HG03095 (cell line): Measurements from ENCODE around the gene LAMTOR5.
"Not testable (repeated sequence)": the region's sequence is repeated elsewhere in the genome, so short reads cannot be mapped to it uniquely, and the experiment has no call there.

ENCODE experiments used
- ATAC-seq: cut with Tn5 transposase; IDR thresholded peaks from one replicate; pipeline ENCODE4 v1.9.1; 2021; ENCODE audit warnings: moderate library complexity; ENCODE audit not compliant: unreplicated experiment

The LAMTOR5 gene

DNA sequence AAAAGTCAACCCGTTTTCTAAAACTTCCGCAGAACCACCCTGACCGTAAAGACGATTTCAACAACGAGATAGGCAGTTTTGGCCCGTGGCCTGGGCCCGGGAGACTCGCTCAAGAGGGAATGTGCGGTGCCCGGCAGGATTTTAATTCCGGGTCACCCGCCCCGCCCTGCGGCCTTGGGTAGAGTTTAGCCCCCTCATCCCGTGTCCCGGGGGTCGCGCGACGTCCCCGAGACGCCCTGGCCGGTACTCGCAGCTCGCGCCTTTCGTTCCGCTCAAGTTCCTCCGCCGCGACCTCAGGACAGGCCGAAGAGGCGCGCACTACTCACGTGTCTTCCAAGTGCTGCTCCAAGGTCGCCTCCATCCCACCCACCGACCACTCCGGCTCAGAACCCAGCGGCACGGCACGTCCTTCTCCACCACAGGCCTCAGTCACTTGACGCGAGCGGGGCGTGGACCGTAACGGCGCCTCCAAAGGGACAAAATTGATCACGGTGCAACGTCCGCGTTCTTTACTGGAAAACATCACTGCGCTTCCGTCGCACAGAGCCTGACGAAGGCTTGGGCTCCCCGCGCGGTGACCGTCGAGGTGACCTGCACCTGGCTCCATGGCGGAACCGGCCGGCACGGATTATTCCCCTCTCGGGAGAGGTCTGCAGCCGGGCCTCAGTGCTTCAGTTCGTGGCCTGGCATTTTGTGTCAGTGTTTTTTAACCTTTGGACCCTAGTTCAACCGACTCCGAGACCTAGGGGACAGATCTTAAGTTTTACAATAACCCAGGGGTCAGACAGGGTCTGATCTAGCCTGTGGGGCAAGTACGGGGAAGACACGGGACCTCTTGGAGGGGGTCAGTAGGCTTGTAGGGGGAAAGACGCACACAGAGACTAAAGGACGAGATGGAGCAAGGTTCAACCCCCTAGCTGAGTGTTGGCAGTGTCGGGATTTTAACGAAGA lies at the start of gene LAMTOR5:
Gene LAMTOR5, minus strand, starts transcription at position 435 of the 951 bp plus-strand sequence. Its CDS starts 74 bp downstream, at position 361.
- ATAC-seq: peak; percentile 79

DNA sequence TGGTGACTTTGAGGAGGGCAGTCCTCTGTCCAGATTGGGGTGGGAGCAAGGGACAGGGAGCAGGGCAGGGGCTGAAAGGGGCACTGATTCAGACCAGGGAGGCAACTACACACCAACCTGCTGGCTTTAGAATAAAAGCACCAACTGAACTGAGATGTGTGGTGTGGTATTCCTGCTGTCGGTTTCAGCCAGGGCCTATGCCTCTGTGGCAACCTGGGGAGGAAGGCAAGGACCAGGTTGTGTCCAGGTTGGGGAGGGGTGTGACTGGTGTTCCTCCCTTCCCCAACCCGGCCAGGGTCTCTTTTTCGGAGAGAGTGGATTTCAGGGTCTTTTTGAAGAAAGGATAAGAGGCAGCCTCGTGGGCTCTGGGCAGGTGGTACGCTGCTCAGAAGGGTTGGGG lies 49.7 kb upstream of the LAMTOR5 start:
- no peak for ATAC-seq

DNA sequence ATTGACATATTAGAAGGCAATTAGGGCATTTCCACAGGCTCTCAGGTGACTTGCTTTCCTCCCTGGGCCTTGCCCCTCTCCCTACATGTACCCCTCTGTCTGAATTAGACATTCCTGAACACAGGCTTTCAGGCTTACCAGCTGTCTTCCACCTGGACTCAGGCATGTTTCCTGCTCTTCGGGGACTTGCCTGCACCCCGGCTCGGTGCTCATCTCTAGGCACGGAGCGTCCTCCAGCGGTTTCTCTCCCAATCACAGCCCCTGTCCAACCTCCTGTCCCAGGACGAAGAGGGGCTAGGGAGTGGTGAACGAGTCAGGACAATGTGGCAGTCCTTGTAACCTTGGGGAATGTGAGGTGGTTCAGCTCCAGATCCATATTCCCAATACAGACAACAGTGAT lies 47.7 kb upstream of the LAMTOR5 start:
- ATAC-seq: no peak

DNA sequence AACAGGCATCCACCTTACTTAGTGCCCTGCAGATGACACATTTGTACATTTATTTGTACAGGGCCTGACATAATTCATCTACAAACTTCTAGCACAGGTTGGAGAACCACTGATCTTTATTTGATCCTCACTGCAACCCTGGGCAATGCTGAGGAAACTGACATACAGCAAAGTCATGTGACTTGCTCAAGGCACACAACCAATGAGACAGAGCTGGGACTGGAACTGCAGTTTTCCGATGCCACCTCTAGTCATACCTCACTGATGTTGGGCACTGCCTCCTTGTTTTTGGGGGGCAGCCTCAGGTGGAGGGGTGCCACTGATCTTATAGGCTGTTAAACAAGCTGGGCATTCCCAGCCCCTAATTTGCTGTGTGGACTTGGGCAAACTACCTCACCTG lies 46.8 kb upstream of the LAMTOR5 start:
- no peak for ATAC-seq

DNA sequence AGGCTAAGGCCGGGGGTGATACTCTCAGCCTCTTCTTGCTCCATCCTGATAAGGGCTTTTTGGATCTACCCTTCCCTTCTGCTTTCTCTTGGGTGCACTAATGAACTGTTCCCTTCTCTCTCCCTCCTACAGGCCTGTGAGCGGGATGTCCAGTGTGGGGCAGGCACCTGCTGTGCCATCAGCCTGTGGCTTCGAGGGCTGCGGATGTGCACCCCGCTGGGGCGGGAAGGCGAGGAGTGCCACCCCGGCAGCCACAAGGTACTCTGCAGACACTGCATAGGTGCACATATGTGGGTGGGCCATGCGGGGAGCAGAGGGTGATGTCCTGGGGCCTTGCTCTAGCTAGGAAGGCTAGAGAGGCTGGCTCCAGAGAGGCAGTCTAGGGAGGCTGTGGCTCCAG lies 46.3 kb upstream of the LAMTOR5 start:
- no peak for ATAC-seq

DNA sequence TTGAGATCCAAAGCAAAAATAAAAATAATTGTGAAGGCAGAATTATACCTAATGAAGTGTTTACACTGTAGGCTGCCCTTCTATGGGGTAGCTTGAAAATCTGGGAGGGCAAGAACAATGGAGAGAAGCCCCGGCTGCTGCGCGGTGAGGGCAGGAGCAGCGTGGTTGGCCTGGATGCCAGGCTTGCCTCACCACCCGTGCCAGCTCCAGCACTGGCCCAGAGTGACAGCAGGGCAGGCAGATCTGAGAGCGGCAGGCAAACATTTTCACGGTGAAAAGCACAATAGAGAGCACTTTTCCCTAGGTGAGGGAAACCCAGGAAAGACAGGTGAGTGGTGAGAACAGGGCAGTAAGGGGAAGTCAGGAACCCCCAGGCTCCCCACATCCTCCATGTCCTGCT lies 44.8 kb upstream of the LAMTOR5 start:
- ATAC-seq: no peak

DNA sequence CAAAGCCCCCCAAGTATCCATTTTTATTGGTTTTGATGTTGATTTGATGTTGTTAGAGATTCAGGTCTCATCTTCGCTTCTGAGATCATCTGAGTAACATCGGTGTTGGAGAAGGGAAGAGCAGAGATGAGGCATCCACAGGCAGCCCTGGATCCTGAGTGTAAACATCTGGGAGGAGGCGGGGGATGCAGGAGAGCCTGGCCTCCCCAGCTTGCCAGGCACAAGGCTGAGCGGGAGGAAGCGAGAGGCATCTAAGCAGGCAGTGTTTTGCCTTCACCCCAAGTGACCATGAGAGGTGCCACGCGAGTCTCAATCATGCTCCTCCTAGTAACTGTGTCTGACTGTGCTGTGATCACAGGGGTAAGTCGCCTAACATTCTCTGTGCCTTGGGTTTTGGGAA lies 43.4 kb upstream of the LAMTOR5 start, which contains the start of gene PROK1:
Gene PROK1, plus strand, starts transcription at position 221 of the 400 bp plus-strand sequence. Its CDS starts 68 bp downstream, at position 289.
- no peak for ATAC-seq

DNA sequence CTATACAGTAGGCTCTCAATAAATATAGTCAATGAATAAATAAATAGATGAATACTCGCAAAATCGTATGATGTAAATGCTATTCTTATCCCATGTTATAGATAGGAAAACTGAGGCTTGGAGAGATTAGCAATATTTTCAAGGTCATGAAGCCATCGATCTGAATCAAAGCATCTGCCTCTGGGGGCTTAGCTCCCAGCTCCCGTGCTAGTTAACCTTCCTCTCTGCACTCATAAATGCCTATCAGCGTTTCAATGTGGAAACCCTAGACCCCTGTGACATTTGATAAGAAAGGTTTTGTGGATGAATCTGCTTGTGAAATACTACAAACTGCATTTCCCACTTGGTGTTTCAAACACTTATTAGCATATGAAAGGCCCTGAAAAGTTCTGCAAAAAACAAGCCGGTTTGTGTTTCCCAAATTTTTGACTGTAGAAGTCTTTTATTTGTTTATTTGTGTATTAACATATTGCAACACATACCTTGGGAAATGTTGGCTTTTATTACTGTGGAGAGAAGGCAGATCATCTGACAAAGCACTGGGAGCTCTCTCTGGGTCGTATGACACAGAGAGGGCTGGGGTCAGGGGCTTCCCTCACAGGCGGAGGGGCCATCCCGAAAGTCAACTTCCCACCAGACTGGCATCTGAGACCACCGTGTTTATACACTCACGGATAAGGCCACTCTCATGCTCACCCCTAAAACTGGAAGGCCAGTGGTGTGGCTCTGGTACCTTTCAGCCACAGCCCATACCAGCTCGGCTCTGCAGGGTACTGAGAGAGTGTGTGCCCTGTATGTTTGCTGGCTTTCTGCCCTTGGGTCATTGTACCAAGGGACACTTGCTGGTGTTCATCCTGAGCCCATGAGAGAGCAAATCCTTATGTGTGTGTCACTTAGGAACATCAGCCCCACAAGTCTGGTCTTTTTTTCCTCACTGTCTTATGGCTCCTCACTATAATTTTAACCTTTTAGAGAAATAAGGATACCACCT lies 42.5 kb upstream of the LAMTOR5 start:
- ATAC-seq: no peak

DNA sequence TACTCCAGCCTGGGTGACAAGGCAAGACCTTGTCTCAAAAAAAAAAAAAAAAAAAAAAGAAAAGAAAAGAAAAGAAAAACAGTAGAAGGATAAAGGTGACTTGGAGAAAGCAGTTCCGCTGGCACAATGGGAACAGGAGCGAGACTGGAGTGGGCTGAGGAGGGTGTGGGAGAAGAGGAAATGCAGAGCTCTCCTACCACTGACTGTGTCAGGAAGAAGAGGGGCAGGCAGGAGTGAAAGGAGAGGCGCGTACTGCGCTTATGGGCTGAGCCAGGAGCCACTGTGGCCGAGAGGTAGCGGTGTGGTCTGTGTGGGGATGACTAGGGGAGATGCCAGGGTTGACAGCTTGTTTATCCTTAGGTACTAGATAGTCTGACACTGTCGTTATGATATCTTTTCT lies 37.1 kb upstream of the LAMTOR5 start:
- ATAC-seq: no peak

DNA sequence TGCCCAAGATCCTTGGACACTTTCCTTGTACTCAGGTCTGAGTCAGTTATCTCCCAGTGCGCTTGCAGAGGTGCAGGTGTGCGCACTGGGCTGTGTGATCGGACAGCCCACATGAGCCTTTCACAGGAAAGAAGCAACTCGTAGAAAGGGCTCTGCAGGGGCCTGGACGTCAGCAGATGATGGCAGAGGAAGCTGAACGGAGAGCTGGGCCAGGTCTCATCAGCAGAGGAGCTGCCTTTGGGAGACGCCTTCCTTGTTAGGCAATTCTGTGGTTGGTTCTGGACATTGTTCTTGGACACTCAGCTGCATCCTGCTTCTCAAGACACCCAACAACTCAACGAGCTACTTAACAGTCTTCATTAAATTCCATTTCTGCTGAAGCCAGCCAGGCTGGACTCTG lies 36.0 kb upstream of the LAMTOR5 start:
- ATAC-seq: no peak

DNA sequence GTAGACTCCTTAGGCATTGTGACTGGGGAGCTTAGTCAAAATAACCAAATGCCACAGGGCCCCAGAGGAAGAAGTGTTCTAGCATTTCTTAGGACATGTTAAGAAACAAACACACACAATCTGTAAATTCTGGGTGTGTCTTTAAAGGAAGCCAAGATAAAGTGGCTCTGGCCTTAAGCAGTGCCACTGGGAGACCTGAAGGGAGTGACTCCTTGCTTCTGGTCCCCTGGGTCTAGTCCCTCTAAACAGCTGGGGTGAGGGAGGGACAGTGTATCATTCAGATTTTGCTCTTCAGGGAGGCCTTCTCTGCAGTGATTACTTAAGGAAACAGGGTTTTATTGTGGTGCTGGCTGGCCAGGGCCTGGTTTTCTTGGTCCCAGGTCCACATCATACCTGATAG lies 34.4 kb upstream of the LAMTOR5 start:
- ATAC-seq: no peak

DNA sequence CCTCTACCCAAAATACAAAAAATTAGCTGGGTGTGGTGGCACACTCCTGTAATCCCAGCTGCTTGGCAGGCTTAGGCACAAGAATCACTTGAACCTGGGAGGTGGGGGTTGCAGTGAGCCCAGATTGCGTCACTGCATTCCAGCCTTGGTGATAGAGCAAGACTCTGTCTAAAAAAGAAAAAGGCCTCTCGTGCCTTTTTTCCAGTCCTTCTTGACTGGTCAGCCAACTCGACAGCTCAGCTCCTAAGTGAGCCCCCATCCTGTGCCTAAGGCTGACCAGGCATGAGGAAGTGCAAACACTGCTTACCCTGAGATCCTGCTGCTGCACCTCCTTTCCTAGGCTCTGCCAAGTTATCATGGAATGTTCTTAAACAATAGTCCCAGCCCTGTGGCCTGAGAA lies 33.4 kb upstream of the LAMTOR5 start:
- no peak for ATAC-seq

DNA sequence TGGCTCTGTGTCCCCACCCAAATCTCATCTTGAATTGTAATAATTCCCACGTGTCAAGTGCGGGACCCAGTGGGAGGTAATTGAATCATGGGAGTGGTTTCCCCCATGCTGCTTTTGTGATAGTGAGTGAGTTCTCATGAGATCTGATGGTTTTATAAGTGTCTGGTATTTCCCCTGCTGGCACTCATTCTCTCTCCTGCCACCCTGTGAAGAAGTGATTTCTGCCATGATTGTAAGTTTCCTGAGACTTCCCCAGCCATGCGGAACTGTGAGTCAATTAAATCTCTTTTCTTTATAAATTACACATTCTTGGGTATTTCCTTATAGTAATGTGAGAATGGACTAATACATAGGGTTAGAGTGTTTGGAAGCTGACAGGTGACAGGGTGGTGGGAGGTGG lies 32.4 kb upstream of the LAMTOR5 start:
- not testable (repeated sequence) for ATAC-seq

DNA sequence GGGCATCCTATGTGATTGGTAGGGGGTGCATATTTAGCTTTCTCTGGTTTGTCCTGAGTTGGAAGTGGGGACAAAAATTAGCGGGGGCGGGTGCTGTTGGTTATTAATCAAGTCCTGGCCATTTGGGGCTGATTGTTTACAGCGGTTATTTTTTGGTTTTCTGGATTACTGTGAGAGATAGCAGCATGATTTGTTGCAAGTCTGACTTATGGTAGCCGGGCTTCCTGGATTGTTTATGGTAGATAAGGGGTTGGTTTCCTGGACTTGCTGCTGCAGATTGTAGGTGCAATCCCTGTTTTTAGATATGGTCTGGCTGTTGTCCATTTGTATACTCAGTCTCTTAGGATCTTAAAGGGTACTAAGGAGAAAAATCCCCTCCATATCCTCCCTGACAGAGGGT lies 31.4 kb upstream of the LAMTOR5 start:
- ATAC-seq: no peak

DNA sequence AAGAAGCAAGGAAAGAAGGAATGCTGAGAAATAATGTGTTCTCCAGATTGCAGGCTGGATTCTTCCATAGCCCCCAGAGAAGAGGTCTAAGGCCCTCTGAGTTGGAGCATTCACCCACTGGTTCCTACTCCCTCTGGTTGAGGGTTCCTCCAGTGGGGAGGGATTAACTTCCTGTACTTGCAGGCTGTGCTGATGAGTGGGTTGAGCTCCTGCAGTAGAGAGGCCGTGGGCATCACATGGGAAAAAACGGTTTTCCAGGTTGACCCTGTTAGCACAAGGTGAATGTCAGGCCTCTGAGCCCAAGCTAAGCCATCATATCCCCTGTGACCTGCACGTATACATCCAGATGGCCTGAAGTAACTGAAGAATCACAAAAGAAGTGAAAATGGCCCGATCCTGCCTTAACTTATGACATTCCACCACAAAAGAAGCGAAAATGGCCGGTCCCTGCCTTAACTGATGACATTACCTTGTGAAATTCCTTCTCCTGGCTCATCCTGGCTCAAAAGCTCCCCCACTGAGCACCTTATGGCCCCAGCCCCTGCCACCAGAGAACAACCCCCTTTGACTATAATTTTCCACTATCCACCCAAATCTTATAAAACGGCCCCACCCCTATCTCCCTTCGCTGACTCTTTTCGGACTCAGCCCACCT lies 30.3 kb upstream of the LAMTOR5 start:
- ATAC-seq: not testable (repeated sequence)

DNA sequence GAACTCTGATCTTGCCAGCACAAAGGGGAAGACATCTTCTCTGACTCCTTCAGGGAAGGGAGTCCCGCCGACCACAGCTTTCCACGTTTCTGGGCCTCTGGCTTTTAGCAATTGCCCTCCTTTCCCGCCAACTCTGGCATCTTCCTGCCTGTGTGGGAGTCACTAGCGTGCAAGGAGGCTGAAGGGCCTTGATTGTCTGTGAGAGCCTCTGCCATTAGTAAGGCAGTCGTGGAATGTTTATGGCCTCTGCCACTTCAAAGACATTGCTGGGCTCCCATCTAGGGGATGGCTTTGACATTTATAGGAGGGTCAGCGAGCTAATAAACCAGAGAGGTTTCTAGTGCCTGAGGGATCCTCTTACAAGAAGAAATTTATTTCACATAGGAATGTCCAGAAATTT lies 29.1 kb upstream of the LAMTOR5 start:
- ATAC-seq: no peak

DNA sequence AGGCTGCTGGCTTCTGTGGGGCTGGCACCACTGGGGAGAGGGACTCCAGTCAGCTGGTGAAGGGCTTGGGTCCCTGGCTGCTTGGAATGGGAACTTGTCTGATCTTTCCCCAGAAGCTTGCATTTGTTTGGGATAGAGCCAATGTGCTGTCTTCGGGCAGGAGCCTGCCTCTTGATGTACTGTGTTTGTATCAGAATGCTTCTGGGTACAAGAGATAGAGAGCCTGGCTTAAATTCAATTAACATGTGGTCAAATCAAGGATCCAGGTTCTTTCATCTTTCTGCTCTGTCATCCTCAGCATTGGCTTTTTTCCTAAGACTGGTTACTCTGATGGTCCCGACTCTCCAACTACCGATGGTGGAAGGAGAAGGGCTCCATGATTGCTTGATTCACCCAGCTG lies 27.5 kb upstream of the LAMTOR5 start:
- no peak for ATAC-seq

DNA sequence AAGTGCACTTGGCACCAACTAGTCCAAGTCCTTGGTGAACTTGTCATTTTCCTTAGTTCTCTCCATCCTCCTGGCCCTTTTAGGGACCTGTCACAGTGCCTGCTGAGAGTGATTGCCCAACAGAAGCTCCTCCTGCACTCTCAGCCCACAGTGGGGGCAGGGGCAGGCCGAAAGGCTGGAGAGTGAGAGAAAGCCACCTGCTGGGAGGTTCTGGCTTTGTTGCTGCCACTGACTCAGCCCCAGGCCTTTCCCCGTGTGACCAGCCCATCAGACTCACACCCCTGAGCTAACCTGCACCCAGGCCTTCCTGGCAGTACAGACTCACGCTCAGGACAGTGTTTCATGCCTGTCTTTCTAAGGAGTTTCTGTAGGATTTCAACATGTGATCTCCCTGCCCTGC lies 26.3 kb upstream of the LAMTOR5 start:
- ATAC-seq: no peak

DNA sequence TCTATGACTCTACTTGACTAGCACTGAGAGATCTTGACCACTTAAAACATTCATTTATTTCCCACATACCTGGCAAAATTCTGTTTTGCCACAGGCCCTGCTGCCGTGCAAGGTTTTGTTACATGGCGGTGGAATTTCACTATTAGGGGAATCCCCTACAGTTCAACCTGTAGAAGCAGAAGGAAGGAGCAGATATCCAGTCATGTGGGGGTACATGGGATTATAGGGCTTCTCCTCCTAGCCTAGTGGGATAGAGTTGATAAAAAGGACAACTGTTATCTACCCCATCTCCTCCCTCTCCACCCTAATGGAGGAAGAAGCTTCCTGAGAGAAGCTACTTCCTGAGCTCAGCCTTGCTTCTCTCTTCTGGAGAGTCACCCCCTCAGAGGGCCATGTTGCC lies 25.7 kb upstream of the LAMTOR5 start:
- no peak for ATAC-seq

DNA sequence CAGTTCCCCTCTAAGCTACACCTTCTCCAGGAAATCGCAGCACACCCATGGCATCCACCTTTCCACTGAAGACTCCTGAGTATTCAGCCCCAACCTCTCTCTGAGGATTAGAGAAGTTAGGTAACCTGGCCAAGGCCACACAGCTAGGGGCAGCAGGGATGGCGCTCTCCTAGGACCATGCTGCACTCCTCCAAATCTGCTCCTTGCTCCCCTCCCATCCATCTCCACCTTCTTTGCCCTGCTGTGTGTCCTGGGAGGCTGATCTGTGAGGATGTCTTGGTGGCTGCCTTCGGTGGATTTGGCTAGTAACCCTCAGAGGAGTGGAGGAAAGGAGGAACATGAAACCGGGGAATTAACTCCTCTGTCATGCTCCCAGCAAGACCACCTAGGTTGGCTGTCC lies 23.4 kb upstream of the LAMTOR5 start:
- no peak for ATAC-seq

DNA sequence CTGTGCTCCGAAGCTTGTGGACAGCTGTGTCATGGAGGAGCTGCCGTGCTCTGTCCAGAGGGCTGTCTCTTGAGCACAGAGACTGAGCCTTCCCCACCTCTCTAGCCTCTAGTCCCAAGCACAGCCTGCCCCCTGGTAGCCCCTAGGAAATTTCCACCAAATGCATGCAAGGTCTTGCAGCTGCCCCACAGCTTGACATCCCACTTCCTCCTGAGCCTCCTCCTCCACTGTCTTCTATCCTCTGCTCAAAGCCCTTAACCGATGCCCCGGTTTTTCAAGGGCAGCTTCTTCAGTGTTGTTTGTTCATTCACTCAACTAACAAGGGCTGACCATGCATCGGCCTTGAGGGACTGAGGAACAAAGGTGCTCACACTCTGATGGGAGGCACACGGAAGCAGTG lies 22.9 kb upstream of the LAMTOR5 start:
- no peak for ATAC-seq
